Measurements from ENCODE around the gene BEND5. TPM values are rescaled to one million over a fixed set of nuclear protein-coding genes. Genes with fewer than 3 reads are reported as not detected.

The BEND5 gene
- total and polyA plus RNA-seq, 4 donors, result 0.12 to 0.93 (median 0.19) TPM

- no peak overlapping the region for H3K9ac ChIP-seq (ENCODE audit: low read depth in 1 of 2, low read length in 2 of 2)
- TF ChIP-seq MAX (IDR thresholded peaks at IDR 0.05) (no peak), EGR1 (IDR thresholded peaks at IDR 0.05; ENCODE audit: low read depth in 2 of 2) (no peak), CTCF (IDR thresholded peaks at IDR 0.05; ENCODE audit: low read depth, low read length, missing input control) (no peak)
- DNase-seq (ENCODE audit: low spot score), result no peak
- peaks cover 0 to 6% (median 0%) of the 10 kb centered on the region in 4 donors for H3K27me3 ChIP-seq (ENCODE audit: control insufficient read depth in 4 of 4, insufficient read depth in 4 of 4, low read length in 3 of 4)
- no peak overlapping the region for H3K27ac ChIP-seq (ENCODE audit: low read depth in 1 of 2, low read length in 2 of 2)
- H3K36me3 ChIP-seq (ENCODE audit: control insufficient read depth in 4 of 4, insufficient read depth in 3 of 4, low read depth in 1 of 4, low read length in 3 of 4), result no peaks in the 10 kb centered on the region
- no peaks in the 10 kb centered on the region for H3K9me3 ChIP-seq (ENCODE audit: control insufficient read depth in 4 of 4, low read length in 3 of 4)
- whole genome bisulfite sequencing, result 94% methylated on average over 2 of the region's 2 CpGs
- no peaks in the 10 kb centered on the region for H3K4me1 ChIP-seq (ENCODE audit: control insufficient read depth in 4 of 4, insufficient read depth in 4 of 4, low read length in 3 of 4)
- no peak overlapping the region for H3K4me3 ChIP-seq (ENCODE audit: low read depth in 1 of 3, low read length in 3 of 3)
Observed at GRCh38 chr1:48757363-48757762, 19.3 kb downstream of the BEND5 start.

GRCh38 chr1:48756683-48757316 lies 19.9 kb downstream of the BEND5 start:
- TF ChIP-seq CTCF (IDR thresholded peaks at IDR 0.05; ENCODE audit: low read depth, low read length, missing input control), result no peak
- no peak for DNase-seq (ENCODE audit: low spot score)
- H3K27me3 ChIP-seq (ENCODE audit: control insufficient read depth in 4 of 4, insufficient read depth in 4 of 4, low read length in 3 of 4), result peaks cover 0 to 6% (median 0%) of the 10 kb centered on the region in 4 donors
- H3K4me3 ChIP-seq (ENCODE audit: low read depth in 1 of 3, low read length in 3 of 3), result no peak overlapping the region
- no peaks in the 10 kb centered on the region for H3K9me3 ChIP-seq (ENCODE audit: control insufficient read depth in 4 of 4, low read length in 3 of 4)
- no peak overlapping the region for H3K27ac ChIP-seq (ENCODE audit: low read depth in 1 of 2, low read length in 2 of 2)
- H3K36me3 ChIP-seq (ENCODE audit: control insufficient read depth in 4 of 4, insufficient read depth in 3 of 4, low read depth in 1 of 4, low read length in 3 of 4), result no peaks in the 10 kb centered on the region
- WGBS, result 95% methylated on average over 1 of the region's 1 CpG
- no peaks in the 10 kb centered on the region for H3K4me1 ChIP-seq (ENCODE audit: control insufficient read depth in 4 of 4, insufficient read depth in 4 of 4, low read length in 3 of 4)
- H3K9ac ChIP-seq (ENCODE audit: low read depth in 1 of 2, low read length in 2 of 2), result no peak overlapping the region

GRCh38 chr1:48753293-48753692 lies 23.4 kb downstream of the BEND5 start:
- Histone ChIP-seq H3K27me3 (ENCODE audit: control insufficient read depth in 4 of 4, insufficient read depth in 4 of 4, low read length in 3 of 4) (peaks cover 0 to 2% (median 0%) of the 10 kb centered on the region in 4 donors), H3K36me3 (ENCODE audit: control insufficient read depth in 4 of 4, insufficient read depth in 3 of 4, low read depth in 1 of 4, low read length in 3 of 4) (no peaks in the 10 kb centered on the region), H3K4me1 (ENCODE audit: control insufficient read depth in 4 of 4, insufficient read depth in 4 of 4, low read length in 3 of 4) (no peaks in the 10 kb centered on the region), H3K9me3 (ENCODE audit: control insufficient read depth in 4 of 4, low read length in 3 of 4) (no peaks in the 10 kb centered on the region), H3K27ac (ENCODE audit: low read depth in 1 of 2, low read length in 2 of 2) (no peak overlapping the region), H3K4me3 (ENCODE audit: low read depth in 1 of 3, low read length in 3 of 3) (no peak overlapping the region), H3K9ac (ENCODE audit: low read depth in 1 of 2, low read length in 2 of 2) (no peak overlapping the region)
- WGBS, result 50% methylated on average over 1 of the region's 1 CpG
- TF ChIP-seq HNF4A (conservative IDR thresholded peaks at IDR 0.05) (no peak), JUND (IDR thresholded peaks at IDR 0.05) (no peak), NR2F2 (IDR thresholded peaks at IDR 0.05) (no peak), GABPA (IDR thresholded peaks at IDR 0.05 in 1 of 2, conservative IDR thresholded peaks at IDR 0.05 in 1 of 2) (no peak), CTCF (IDR thresholded peaks at IDR 0.05; ENCODE audit: low read depth, low read length, missing input control) (no peak), EGR1 (IDR thresholded peaks at IDR 0.05; ENCODE audit: low read depth in 2 of 2) (no peak)
- no peak for DNase-seq (ENCODE audit: low spot score)
